Caco-2 (cell line): ENCODE results near the gene ZNF622. TPM values are rescaled to one million over a fixed set of nuclear protein-coding genes. Genes with fewer than 3 reads are reported as not detected.

Experiments
- BruUV-seq: library from RNA; stranded (reverse); fragments of 400-500 nt; replicated peaks from 2 replicates; lab custom pipeline; 2021; lab: Mats Ljungman, UMichigan
- CTCF ChIA-PET: fragments of 300-600 bp; sonication (Branson Sonifier 250); formaldehyde crosslinking; loops from one replicate; lab custom pipeline; 2022; ENCODE audit warnings: antibody characterized with exemption; lab: Charles Lee
- POLR2A ChIA-PET: fragments of 300-600 bp; sonication (Branson Sonifier 250); formaldehyde crosslinking; loops from one replicate; lab custom pipeline; 2022; ENCODE audit warnings: antibody characterized with exemption; lab: Charles Lee
- DNase-seq, 2 experiments: peaks; one replicate each; pipeline versions ENCODE4 v3.0.0 to v3.0.0-alpha.2; 2020 to 2022
- H3K27me3 ChIP-seq: replicated peaks from 2 replicates; pipeline ENCODE4 v1.6.0; 2011; ENCODE audit warnings: low read length; ENCODE audit not compliant: control insufficient read depth, insufficient read depth
- H3K36me3 ChIP-seq: 2 replicates; pipeline ENCODE4 v1.5.1; 2011; ENCODE audit warnings: low read length; ENCODE audit not compliant: control insufficient read depth, insufficient read depth
- H3K4me1 ChIP-seq: fragments of 250-450 bp; sonication (Bioruptor Pico); 2 replicates; pipeline ENCODE4 v1.5.1; 2020; ENCODE audit warnings: mild to moderate bottlenecking
- H3K4me3 ChIP-seq: 2 replicates; pipeline ENCODE4 v1.5.1; 2011; ENCODE audit warnings: low read depth, mild to moderate bottlenecking, control low read depth, low read length
- H3K9me3 ChIP-seq: fragments of 250-450 bp; sonication (Bioruptor Pico); 2 replicates; pipeline ENCODE4 v1.5.1; 2020; ENCODE audit warnings: mild to moderate bottlenecking, moderate library complexity
- H3K27ac Mint-ChIP-seq: one replicate; pipeline ENCODE4 v1.8.0; 2022; ENCODE audit warnings: mixed read lengths; ENCODE audit not compliant: unreplicated experiment
- H3K27me3 Mint-ChIP-seq: one replicate; pipeline ENCODE4 v1.8.0; 2022; ENCODE audit warnings: mixed read lengths; ENCODE audit not compliant: insufficient read depth, unreplicated experiment
- H3K36me3 Mint-ChIP-seq: one replicate; pipeline ENCODE4 v1.8.0; 2022; ENCODE audit warnings: mild to moderate bottlenecking, mixed read lengths; ENCODE audit not compliant: insufficient read depth, unreplicated experiment
- H3K4me1 Mint-ChIP-seq: one replicate; pipeline ENCODE4 v1.8.0; 2022; ENCODE audit warnings: low read depth, mixed read lengths; ENCODE audit not compliant: unreplicated experiment
- H3K4me3 Mint-ChIP-seq: one replicate; pipeline ENCODE4 v1.8.0; 2022; ENCODE audit warnings: mild to moderate bottlenecking, moderate library complexity, mixed read lengths; ENCODE audit not compliant: unreplicated experiment
- H3K9me3 Mint-ChIP-seq: one replicate; pipeline ENCODE4 v1.8.0; 2022; ENCODE audit warnings: mixed read lengths; ENCODE audit not compliant: unreplicated experiment
- intact Hi-C: fragments of 100-400 bp; cut with micrococcal nuclease; formaldehyde crosslinking; loops from one replicate; pipeline ENCODE4 v1.10.0; 2022; ENCODE audit not compliant: unreplicated experiment
- total RNA-seq: library from RNA; stranded (reverse); gene quantifications from 2 replicates; pipeline ENCODE4 v1.2.3, GENCODE V29; 2022
- TF ChIP-seq, protein P1 (sequence below), 2 experiments: fragments of 200-600 bp in 1 of 2; IDR thresholded peaks; 1 replicate in 1 of 2; 2 replicates in 1 of 2; pipeline versions ENCODE4 v1.5.1 to v1.8.0; 2011 to 2022; ENCODE audit warnings: antibody characterized with exemption in 1 of 2, control low read depth in 1 of 2, inconsistent platforms in 1 of 2, low read depth in 1 of 2, low read length in 1 of 2, mild to moderate bottlenecking in 1 of 2, moderate library complexity in 1 of 2; ENCODE audit not compliant: insufficient read depth in 1 of 2, severe bottlenecking in 1 of 2, unreplicated experiment in 1 of 2

The ZNF622 gene
- total RNA-seq, 1 experiment from 2014 or later, result 46.0 TPM

DNA sequence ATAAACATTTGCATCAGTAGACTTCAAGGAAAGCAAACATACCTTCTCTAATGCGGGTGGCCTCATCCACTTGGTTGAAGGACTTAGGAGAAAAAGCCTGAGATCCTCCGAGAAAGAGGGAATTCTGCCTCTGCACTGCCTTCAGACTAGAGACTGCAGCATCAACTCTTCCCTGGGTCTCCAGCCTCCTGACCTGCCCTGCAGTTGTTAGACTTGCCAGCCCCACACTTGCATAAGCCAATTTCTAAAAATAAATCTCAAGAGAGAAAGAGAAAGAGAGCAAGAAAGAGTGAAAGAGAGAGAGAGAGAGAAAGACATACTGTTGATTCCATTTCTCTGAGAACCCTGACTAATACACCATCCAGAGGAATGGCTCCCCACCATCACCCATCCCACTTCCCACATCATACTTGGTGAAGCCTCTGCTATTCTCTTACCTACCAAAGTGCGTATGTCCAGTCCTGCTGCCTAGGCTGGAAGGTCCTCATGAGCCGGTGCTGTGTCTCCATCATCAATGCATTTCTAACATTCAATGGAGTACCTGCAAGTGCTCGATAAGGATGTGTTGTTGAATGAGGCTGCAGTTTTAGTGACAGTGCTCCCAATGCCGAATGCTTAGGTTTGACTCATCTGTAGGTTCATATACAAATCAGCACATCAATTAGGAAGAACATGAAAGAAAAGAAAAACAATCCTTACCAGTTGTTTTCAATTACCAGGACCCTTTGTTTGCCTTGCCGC lies 35.1 kb downstream of the ZNF622 start:
- DNase-seq, result no peak
- H3K36me3 ChIP-seq, result no peaks in the 10 kb centered on the region
- intact Hi-C loops, result no loop called here
- POLR2A ChIA-PET, result no interaction called here
- no peaks in the 10 kb centered on the region for H3K27me3 ChIP-seq
- no peaks in the 10 kb centered on the region for H3K9me3 Mint-ChIP-seq
- H3K27me3 Mint-ChIP-seq, result peaks cover 9% of the 10 kb centered on the region
- no TSS peak for BruUV-seq
- no peaks in the 10 kb centered on the region for H3K9me3 ChIP-seq
- H3K4me1 ChIP-seq, result no peaks in the 10 kb centered on the region
- no peak overlapping the region for H3K4me3 Mint-ChIP-seq
- TF ChIP-seq, protein P1, sequence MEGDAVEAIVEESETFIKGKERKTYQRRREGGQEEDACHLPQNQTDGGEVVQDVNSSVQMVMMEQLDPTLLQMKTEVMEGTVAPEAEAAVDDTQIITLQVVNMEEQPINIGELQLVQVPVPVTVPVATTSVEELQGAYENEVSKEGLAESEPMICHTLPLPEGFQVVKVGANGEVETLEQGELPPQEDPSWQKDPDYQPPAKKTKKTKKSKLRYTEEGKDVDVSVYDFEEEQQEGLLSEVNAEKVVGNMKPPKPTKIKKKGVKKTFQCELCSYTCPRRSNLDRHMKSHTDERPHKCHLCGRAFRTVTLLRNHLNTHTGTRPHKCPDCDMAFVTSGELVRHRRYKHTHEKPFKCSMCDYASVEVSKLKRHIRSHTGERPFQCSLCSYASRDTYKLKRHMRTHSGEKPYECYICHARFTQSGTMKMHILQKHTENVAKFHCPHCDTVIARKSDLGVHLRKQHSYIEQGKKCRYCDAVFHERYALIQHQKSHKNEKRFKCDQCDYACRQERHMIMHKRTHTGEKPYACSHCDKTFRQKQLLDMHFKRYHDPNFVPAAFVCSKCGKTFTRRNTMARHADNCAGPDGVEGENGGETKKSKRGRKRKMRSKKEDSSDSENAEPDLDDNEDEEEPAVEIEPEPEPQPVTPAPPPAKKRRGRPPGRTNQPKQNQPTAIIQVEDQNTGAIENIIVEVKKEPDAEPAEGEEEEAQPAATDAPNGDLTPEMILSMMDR (IDR thresholded peaks at IDR 0.05; ENCODE audit: insufficient read depth in 1 of 2, low read depth in 1 of 2, low read length in 1 of 2, severe bottlenecking in 1 of 2, unreplicated experiment in 1 of 2), result no peak
- no peak overlapping the region for H3K27ac Mint-ChIP-seq
- H3K36me3 Mint-ChIP-seq, result no peaks in the 10 kb centered on the region
- no peaks in the 10 kb centered on the region for H3K4me1 Mint-ChIP-seq
- CTCF ChIA-PET, result no interaction called here
- no peak overlapping the region for H3K4me3 ChIP-seq

DNA sequence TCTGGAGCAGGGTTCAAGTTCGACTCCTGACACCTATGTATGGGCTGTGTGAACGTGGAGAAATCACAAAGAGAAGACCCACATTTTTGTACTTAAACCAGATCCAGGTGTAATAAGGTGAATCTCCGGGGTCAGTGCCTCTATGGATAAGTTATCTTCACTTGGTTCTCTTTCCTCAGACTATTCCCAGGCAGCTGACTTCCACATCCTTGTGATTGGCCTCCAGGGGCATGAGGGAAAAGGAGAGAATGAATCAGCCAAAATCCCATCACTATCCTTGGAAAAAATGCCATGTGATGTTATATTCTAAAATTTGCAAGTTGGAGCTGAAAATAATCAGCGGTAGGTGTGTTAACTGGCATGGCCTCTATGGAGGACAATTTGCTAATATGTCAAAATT lies 37.2 kb downstream of the ZNF622 start:
- TF ChIP-seq, protein P1 (IDR thresholded peaks at IDR 0.05; ENCODE audit: insufficient read depth in 1 of 2, low read depth in 1 of 2, low read length in 1 of 2, severe bottlenecking in 1 of 2, unreplicated experiment in 1 of 2), result no peak
- H3K4me3 Mint-ChIP-seq, result no peak overlapping the region
- intact Hi-C loops, result no loop called here
- peaks cover 9% of the 10 kb centered on the region for H3K27me3 Mint-ChIP-seq
- CTCF ChIA-PET, result no interaction called here
- no peak overlapping the region for H3K27ac Mint-ChIP-seq
- Histone ChIP-seq H3K9me3 (no peaks in the 10 kb centered on the region), H3K36me3 (no peaks in the 10 kb centered on the region), H3K4me3 (no peak overlapping the region), H3K27me3 (no peaks in the 10 kb centered on the region), H3K4me1 (no peaks in the 10 kb centered on the region)
- peaks cover under 1% of the 10 kb centered on the region for H3K4me1 Mint-ChIP-seq
- no peak for DNase-seq
- no TSS peak for BruUV-seq
- POLR2A ChIA-PET, result no interaction called here
- H3K9me3 Mint-ChIP-seq, result no peaks in the 10 kb centered on the region
- no peaks in the 10 kb centered on the region for H3K36me3 Mint-ChIP-seq

GRCh38 chr5:16427587-16427986 lies 38.0 kb downstream of the ZNF622 start:
- Mint-ChIP-seq H3K27ac (no peak overlapping the region), H3K9me3 (no peaks in the 10 kb centered on the region), H3K36me3 (no peaks in the 10 kb centered on the region), H3K4me3 (no peak overlapping the region), H3K27me3 (peaks cover 16% of the 10 kb centered on the region), H3K4me1 (peaks cover 7% of the 10 kb centered on the region)
- intact Hi-C loops, result no loop called here
- no peaks in the 10 kb centered on the region for H3K27me3 ChIP-seq
- no peaks in the 10 kb centered on the region for H3K36me3 ChIP-seq
- no peak for DNase-seq
- ChIA-PET CTCF (interaction anchor here (0.6 kb wide), 1 partner anchor 172 kb away, joined by 3 read pairs; no protein-coding TSS in a partner anchor), POLR2A (no interaction called here)
- H3K9me3 ChIP-seq, result no peaks in the 10 kb centered on the region
- TF ChIP-seq, protein P1 (IDR thresholded peaks at IDR 0.05; ENCODE audit: insufficient read depth in 1 of 2, low read depth in 1 of 2, low read length in 1 of 2, severe bottlenecking in 1 of 2, unreplicated experiment in 1 of 2), result no peak
- H3K4me3 ChIP-seq, result no peak overlapping the region
- H3K4me1 ChIP-seq, result no peaks in the 10 kb centered on the region
- BruUV-seq, result no TSS peak
